ENCODE measurements around the gene BCAT1.

Gene BCAT1

GRCh38 chr12:24921251-24922038, 27.5 kb downstream of the BCAT1 start:
- no peak for DNase-seq (ENCODE audit: low spot score)

GRCh38 chr12:24920141-24920540, 28.8 kb downstream of the BCAT1 start:
- no peak for TF ChIP-seq CTCF (IDR thresholded peaks at IDR 0.05; ENCODE audit: extremely low read depth, missing control alignments)
- DNase-seq (ENCODE audit: low spot score): no peak

More at GRCh38 chr12:24921251-24922038, 27.5 kb downstream of the BCAT1 start:
- no peak for TF ChIP-seq CTCF (IDR thresholded peaks at IDR 0.05; ENCODE audit: extremely low read depth, missing control alignments)

- no peak for TF ChIP-seq CTCF (IDR thresholded peaks at IDR 0.05; ENCODE audit: extremely low read depth, missing control alignments)
- DNase-seq (ENCODE audit: low spot score): no peak
Observed at GRCh38 chr12:24919346-24920001, 29.4 kb downstream of the BCAT1 start.

GRCh38 chr12:24918596-24918995, 30.3 kb downstream of the BCAT1 start:
- no peak for TF ChIP-seq CTCF (IDR thresholded peaks at IDR 0.05; ENCODE audit: extremely low read depth, missing control alignments)
- no peak for DNase-seq (ENCODE audit: low spot score)

- TF ChIP-seq CTCF (IDR thresholded peaks at IDR 0.05; ENCODE audit: extremely low read depth, missing control alignments): no peak
- DNase-seq (ENCODE audit: low spot score): no peak
Observed at GRCh38 chr12:24915501-24915900, 33.4 kb downstream of the BCAT1 start.

- DNase-seq (ENCODE audit: low spot score): no peak
- TF ChIP-seq CTCF (IDR thresholded peaks at IDR 0.05; ENCODE audit: extremely low read depth, missing control alignments): no peak
Observed at GRCh38 chr12:24913953-24914352, 34.9 kb downstream of the BCAT1 start.

- no peak for DNase-seq (ENCODE audit: low spot score)
- TF ChIP-seq CTCF (IDR thresholded peaks at IDR 0.05; ENCODE audit: extremely low read depth, missing control alignments): no peak
Observed at GRCh38 chr12:24913130-24913529, 35.8 kb downstream of the BCAT1 start.
